NOMO-1 treated with DMSO at 0.1 percent for 48 hours (cell line): ENCODE measurements around the gene INO80C.

Experiments
- DNase-seq: peaks from one replicate; lab custom pipeline; 2025; ENCODE audit not compliant: unreplicated experiment; lab: John Stamatoyannopoulos, UW

Gene INO80C

GRCh38 chr18:35435401-35435800 lies 62.4 kb downstream of the INO80C start:
- no peak for DNase-seq

GRCh38 chr18:35432565-35433001 lies 65.2 kb downstream of the INO80C start:
- no peak for DNase-seq

- DNase-seq, result no peak
Observed at GRCh38 chr18:35431374-35431741, 66.4 kb downstream of the INO80C start.

GRCh38 chr18:35430721-35431373 lies 66.9 kb downstream of the INO80C start:
- DNase-seq, result peak; percentile 80

- no peak for DNase-seq
Observed at GRCh38 chr18:35426786-35427185, 71.0 kb downstream of the INO80C start.

- DNase-seq, result no peak
Observed at GRCh38 chr18:35424356-35424755, 73.4 kb downstream of the INO80C start.

GRCh38 chr18:35422237-35422636 lies 75.5 kb downstream of the INO80C start:
- no peak for DNase-seq

GRCh38 chr18:35418610-35419009 lies 79.2 kb downstream of the INO80C start:
- no peak for DNase-seq
